UCSD-AML1 (cell line): ENCODE measurements around the gene PPP1R12A.
A peak's percentile ranks its signal among the peaks of the same experiment; 100 is the strongest.
"Not testable (repeated sequence)": the region's sequence is repeated elsewhere in the genome, so short reads cannot be mapped to it uniquely, and the experiment has no call there.

ENCODE experiments used
- DNase-seq: peaks from one replicate; lab custom pipeline; 2025; ENCODE audit not compliant: unreplicated experiment; lab: John Stamatoyannopoulos, UW

Gene PPP1R12A

GRCh38 chr12:79935021-79935623 is at the start of gene PPP1R12A:
PPP1R12A (minus strand) TSS chr12:79935097; CDS start chr12:79934931, 166 bp downstream.
- DNase-seq, result peak; percentile 99

- DNase-seq, result peak; percentile 6
Measured at GRCh38 chr12:79983986-79984620, 49.2 kb upstream of the PPP1R12A start.

- no peak for DNase-seq
Measured at GRCh38 chr12:79983492-79983891, 48.6 kb upstream of the PPP1R12A start.

- no peak for DNase-seq
Measured at GRCh38 chr12:79982086-79983062, 47.5 kb upstream of the PPP1R12A start.

- DNase-seq, result no peak
Measured at GRCh38 chr12:79978692-79979091, 43.8 kb upstream of the PPP1R12A start.

- DNase-seq, result not testable (repeated sequence)
Measured at GRCh38 chr12:79977856-79978460, 43.1 kb upstream of the PPP1R12A start.

GRCh38 chr12:79975143-79975542 is 40.2 kb upstream of the PPP1R12A start:
- DNase-seq, result no peak

GRCh38 chr12:79973801-79974200 is 38.9 kb upstream of the PPP1R12A start:
- DNase-seq, result no peak

- no peak for DNase-seq
Measured at GRCh38 chr12:79964100-79964627, 29.3 kb upstream of the PPP1R12A start.

GRCh38 chr12:79961411-79961810 is 26.5 kb upstream of the PPP1R12A start:
- no peak for DNase-seq

- no peak for DNase-seq
Measured at GRCh38 chr12:79959484-79959883, 24.6 kb upstream of the PPP1R12A start.

GRCh38 chr12:79956896-79957295 is 22.0 kb upstream of the PPP1R12A start:
- DNase-seq, result no peak

- DNase-seq, result no peak
Measured at GRCh38 chr12:79955561-79955960, 20.7 kb upstream of the PPP1R12A start.

GRCh38 chr12:79954037-79954610 is 19.2 kb upstream of the PPP1R12A start:
- DNase-seq, result no peak

- no peak for DNase-seq
Measured at GRCh38 chr12:79949098-79949497, 14.2 kb upstream of the PPP1R12A start.

- DNase-seq, result no peak
Measured at GRCh38 chr12:79945433-79945832, 10.5 kb upstream of the PPP1R12A start.

- no peak for DNase-seq
Measured at GRCh38 chr12:79944565-79944964, 9.7 kb upstream of the PPP1R12A start.

- DNase-seq, result not testable (repeated sequence)
Measured at GRCh38 chr12:79942846-79943245, 7.9 kb upstream of the PPP1R12A start.

- no peak for DNase-seq
Measured at GRCh38 chr12:79939728-79940310, 4.9 kb upstream of the PPP1R12A start.

- no peak for DNase-seq
Measured at GRCh38 chr12:79938843-79939242, 3.9 kb upstream of the PPP1R12A start.
